NCI-H510A (cell line): Measurements from ENCODE around the gene DIPK1C.

Source experiments
- DNase-seq: peaks from one replicate; lab custom pipeline; 2025; lab: John Stamatoyannopoulos, UW

The DIPK1C gene

DNA sequence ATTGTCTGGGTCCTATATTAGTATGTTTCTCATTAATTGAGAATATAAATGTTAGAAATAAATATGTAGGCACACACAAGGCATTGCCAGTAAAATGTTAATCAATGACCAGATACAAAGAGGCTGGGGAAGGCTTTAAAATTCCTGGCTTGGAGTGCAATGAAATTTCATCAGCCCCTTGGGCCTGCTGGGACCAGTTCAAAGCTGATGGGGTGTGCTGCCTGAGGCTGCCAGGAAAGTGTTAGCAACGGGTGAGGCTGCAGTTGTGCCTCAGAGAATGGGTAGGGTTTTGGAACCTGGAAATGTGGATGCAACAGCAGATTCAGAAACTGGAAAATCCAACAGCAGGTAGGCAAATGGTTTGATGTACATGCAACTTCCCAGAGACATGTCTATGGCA lies 68.9 kb downstream of the DIPK1C start:
- no peak for DNase-seq

DNA sequence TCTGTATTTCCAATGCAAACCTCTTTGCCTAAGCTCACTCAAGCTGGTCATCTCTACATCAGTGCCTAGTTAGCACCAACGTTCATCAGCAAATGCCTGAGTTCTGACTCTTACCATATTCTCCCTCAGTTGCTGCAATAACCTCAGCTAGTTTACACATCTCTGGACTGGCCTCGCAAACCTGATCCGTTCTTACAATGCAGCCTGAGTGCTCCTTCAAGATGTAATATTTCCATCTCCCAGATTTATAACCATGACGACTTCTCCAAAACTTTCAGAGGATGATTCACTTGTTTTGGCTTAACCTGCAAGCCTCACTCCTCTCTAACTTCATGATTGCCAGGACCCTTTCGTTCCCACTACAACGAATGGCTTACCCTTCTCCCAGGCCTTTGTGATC lies 69.7 kb downstream of the DIPK1C start:
- DNase-seq, result no peak
